Progenitor cell of endocrine pancreas (in vitro differentiated cells): ENCODE data around the gene CTDNEP1. TPM values are rescaled to one million over a fixed set of nuclear protein-coding genes. Genes with fewer than 3 reads are reported as not detected.

Source experiments
- DNase-seq: peaks from one replicate; pipeline ENCODE4 v3.0.0; 2021; ENCODE audit warnings: low spot score; ENCODE audit not compliant: unreplicated experiment
- H3K27ac Mint-ChIP-seq: 2 replicates; pipeline ENCODE4 v1.8.0; 2021; ENCODE audit warnings: mild to moderate bottlenecking, moderate library complexity, mixed read lengths
- H3K27me3 Mint-ChIP-seq: 2 replicates; pipeline ENCODE4 v1.8.0; 2021; ENCODE audit warnings: mixed read lengths
- H3K36me3 Mint-ChIP-seq: 2 replicates; pipeline ENCODE4 v1.8.0; 2022; ENCODE audit warnings: mixed read lengths; ENCODE audit not compliant: insufficient read depth
- H3K4me1 Mint-ChIP-seq: 2 replicates; pipeline ENCODE4 v1.8.0; 2021; ENCODE audit warnings: low read depth, mixed read lengths
- H3K4me3 Mint-ChIP-seq: 2 replicates; pipeline ENCODE4 v1.8.0; 2021; ENCODE audit warnings: low read depth, mild to moderate bottlenecking, moderate library complexity, mixed read lengths
- H3K9me3 Mint-ChIP-seq: 2 replicates; pipeline ENCODE4 v1.8.0; 2021; ENCODE audit warnings: low read depth, mixed read lengths
- total RNA-seq: library from RNA; stranded (reverse); gene quantifications from 2 replicates; pipeline ENCODE4 v1.2.1, GENCODE V29; 2021
- TF ChIP-seq, protein P1 (sequence below): fragments of 200-600 bp; sonication (generic); IDR thresholded peaks from one replicate; pipeline ENCODE4 v1.5.0; 2021; ENCODE audit warnings: antibody characterized with exemption, mild to moderate bottlenecking; ENCODE audit not compliant: unreplicated experiment

The CTDNEP1 gene
- total RNA-seq, 1 donor from 2014 or later = 137 TPM

DNA sequence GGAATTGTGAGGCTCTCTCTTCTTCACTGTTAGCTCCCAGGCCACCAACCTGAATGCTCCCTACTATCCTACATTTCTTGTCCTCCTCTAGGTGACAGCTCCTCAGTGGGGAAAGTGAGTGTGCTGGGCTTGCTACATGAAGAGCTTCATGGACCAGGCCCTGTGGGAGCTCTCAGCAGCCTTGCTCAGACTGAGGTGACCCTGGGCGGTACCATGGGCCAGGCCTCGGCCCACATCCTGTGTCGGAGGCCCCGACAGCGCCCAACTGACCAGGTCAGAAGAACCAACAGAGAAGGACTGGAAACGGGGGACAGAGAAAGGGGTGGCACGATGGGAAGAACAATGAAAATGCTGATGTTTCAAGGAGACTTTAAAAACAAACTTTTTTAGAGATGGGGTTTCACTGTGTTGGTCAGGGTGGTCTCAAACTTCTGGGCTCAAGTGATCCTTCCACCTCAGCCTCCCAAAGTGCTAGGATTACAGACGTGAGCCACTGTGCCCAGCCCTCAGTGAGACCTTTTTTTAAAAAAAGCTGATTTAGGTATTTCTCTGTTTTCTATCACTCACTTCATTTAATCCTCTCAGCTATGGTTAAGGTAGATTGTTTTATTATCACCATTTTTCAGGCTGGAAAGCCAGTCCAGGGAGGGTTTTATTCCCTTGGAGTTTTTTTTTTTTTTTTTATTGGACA, 5.4 kb upstream of the CTDNEP1 start:
- H3K4me1 Mint-ChIP-seq = peaks cover 30% of the 10 kb centered on the region
- no peaks in the 10 kb centered on the region for H3K9me3 Mint-ChIP-seq
- TF ChIP-seq, protein P1, sequence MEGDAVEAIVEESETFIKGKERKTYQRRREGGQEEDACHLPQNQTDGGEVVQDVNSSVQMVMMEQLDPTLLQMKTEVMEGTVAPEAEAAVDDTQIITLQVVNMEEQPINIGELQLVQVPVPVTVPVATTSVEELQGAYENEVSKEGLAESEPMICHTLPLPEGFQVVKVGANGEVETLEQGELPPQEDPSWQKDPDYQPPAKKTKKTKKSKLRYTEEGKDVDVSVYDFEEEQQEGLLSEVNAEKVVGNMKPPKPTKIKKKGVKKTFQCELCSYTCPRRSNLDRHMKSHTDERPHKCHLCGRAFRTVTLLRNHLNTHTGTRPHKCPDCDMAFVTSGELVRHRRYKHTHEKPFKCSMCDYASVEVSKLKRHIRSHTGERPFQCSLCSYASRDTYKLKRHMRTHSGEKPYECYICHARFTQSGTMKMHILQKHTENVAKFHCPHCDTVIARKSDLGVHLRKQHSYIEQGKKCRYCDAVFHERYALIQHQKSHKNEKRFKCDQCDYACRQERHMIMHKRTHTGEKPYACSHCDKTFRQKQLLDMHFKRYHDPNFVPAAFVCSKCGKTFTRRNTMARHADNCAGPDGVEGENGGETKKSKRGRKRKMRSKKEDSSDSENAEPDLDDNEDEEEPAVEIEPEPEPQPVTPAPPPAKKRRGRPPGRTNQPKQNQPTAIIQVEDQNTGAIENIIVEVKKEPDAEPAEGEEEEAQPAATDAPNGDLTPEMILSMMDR = no peak
- peak overlapping the region; percentile 78 for H3K27ac Mint-ChIP-seq
- H3K4me3 Mint-ChIP-seq = no peak overlapping the region
- H3K36me3 Mint-ChIP-seq = peaks cover 13% of the 10 kb centered on the region
- DNase-seq = no peak
- no peaks in the 10 kb centered on the region for H3K27me3 Mint-ChIP-seq

DNA sequence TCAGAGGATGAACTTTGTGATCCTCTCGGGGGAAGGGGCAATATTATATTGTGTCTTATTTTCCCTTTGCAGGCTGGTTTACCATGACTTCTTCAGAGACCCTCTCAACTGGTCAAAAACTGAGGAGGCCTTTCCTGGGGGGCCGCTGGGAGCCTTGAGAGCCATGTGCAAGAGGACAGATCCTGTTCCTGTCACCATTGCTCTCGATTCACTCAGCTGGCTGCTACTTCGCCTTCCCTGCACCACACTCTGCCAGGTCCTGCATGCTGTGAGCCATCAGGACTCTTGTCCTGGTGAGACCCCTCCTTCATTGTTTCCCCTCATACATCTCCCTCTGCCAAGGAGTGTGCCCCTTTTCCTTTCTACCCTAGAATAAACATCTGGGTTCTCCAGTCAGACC, 3.0 kb upstream of the CTDNEP1 start:
- no peak for DNase-seq
- H3K9me3 Mint-ChIP-seq = no peaks in the 10 kb centered on the region
- H3K27me3 Mint-ChIP-seq = no peaks in the 10 kb centered on the region
- peaks cover 13% of the 10 kb centered on the region for H3K36me3 Mint-ChIP-seq
- TF ChIP-seq, protein P1 = no peak
- H3K4me3 Mint-ChIP-seq = peak overlapping the region; percentile 50
- peaks cover 32% of the 10 kb centered on the region for H3K4me1 Mint-ChIP-seq
- H3K27ac Mint-ChIP-seq = no peak overlapping the region

DNA sequence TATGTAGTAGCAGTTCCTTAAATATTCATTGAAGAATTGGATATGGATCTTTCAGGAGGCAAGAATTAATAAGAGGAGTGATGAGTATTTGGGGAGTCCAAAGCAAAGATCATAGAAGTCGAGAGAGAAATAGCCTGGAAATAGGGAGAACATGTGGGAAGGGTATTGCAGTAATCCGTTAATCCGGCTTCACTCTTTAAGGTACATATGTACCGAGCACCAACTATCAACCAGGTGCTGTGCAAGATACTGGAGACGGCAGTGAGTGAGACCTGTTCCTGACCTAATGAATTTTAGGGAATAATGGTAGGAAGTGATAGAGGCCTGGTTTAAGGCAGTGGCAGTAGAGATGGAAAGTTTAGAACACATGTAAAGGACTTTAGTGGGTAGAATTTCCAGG, 1.5 kb upstream of the CTDNEP1 start:
- peaks cover 9% of the 10 kb centered on the region for H3K36me3 Mint-ChIP-seq

DNA sequence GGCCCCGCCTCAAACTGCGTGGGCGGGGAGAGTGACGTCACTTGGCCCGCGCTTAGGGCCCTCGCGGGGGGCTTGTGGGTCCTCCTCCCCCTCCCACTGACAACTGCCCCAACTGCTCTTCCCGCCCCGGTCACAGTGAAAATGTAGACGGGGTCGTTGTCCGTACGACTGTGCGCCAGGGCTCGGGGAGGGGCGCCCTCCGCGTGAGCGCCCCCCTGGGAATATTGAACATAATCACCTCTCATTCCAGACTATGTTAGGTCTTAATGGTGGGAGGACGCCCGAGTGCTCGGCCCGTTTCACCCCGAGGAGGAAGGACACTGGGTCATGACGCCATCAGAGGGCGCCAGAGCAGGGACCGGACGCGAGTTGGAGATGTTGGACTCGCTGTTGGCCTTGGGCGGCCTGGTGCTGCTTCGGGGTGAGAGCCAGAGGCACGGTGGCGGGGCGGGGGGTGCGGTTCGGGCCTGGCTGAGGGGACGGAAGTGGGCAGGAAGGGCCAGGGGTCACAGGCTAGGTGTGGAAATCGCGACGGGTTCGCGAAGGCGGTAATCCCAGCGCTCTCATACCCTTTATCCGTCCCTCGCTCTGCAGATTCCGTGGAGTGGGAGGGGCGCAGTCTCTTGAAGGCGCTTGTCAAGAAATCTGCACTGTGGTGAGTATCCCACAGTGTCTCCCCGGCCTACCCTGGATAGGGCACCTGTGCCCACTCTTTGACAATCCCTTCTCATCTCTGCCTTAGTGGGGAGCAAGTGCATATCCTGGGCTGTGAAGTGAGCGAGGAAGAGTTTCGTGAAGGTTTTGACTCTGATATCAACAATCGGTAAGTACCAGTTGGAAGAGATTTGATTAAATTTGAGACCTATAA, 876 bp upstream of the CTDNEP1 start, which contains the start of gene ELP5:
ELP5 (plus strand) TSS at position 40 of the 868 bp plus-strand sequence; CDS start at position 376, 336 bp downstream.
- Mint-ChIP-seq H3K27ac (peak within 1 kb of the TSS; percentile 100), H3K27me3 (no peaks in the 10 kb centered on the region), H3K36me3 (peaks cover 9% of the 10 kb centered on the region), H3K4me1 (peaks cover 25% of the 10 kb centered on the region), H3K9me3 (no peaks in the 10 kb centered on the region), H3K4me3 (peak within 1 kb of the TSS; percentile 97)
- DNase-seq = peak; percentile 98
- TF ChIP-seq, protein P1 = peak; percentile 30

More for the DNA sequence above, 1.5 kb upstream of the CTDNEP1 start:
- no peak for DNase-seq
- Mint-ChIP-seq H3K4me3 (peak overlapping the region; percentile 97), H3K9me3 (no peaks in the 10 kb centered on the region), H3K27me3 (no peaks in the 10 kb centered on the region), H3K27ac (peak overlapping the region; percentile 100), H3K4me1 (peaks cover 25% of the 10 kb centered on the region)
- TF ChIP-seq, protein P1 = no peak
